GM19468 (cell line): ENCODE results near the gene C1QC.

ENCODE experiments used
- ATAC-seq: cut with Tn5 transposase; IDR thresholded peaks from one replicate; pipeline ENCODE4 v1.9.1; 2021; ENCODE audit warnings: mild to moderate bottlenecking, moderate library complexity, moderate number of reproducible peaks; ENCODE audit not compliant: unreplicated experiment; ENCODE audit errors: extremely low read depth

Gene C1QC

DNA sequence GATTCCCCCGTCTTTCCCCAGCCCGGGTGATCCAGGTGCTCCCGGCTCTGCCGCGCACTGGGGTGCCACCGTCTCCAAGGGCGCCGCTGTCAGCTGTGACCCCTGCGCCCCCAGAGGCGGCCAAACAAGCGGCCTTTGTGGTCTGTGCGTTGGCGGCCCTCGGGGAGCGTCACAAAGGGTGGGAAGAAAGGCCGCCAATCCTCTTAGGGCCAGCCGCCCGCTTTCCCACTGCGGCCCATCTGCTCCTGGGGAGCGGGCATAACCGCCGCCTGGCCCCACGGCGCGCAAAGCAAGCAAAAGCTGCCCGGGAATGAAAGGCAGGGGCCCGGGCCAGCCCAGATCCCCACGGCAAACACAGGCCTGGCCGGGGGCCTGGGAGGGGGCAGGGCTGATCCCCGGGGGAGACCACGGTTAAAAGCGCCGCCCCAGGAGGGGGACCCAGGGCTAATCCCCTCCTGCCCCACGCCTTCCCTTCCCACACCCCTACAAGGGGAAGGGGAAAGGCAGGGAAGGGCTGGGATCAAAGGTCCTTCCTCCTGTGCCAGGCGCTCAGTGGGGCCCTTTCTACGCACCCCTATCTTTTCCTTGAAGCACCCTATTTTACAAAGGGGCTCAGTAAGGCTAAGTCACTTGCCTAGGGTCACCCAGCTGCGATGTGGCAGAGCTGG, 33.6 kb downstream of the C1QC start:
- no peak for ATAC-seq

DNA sequence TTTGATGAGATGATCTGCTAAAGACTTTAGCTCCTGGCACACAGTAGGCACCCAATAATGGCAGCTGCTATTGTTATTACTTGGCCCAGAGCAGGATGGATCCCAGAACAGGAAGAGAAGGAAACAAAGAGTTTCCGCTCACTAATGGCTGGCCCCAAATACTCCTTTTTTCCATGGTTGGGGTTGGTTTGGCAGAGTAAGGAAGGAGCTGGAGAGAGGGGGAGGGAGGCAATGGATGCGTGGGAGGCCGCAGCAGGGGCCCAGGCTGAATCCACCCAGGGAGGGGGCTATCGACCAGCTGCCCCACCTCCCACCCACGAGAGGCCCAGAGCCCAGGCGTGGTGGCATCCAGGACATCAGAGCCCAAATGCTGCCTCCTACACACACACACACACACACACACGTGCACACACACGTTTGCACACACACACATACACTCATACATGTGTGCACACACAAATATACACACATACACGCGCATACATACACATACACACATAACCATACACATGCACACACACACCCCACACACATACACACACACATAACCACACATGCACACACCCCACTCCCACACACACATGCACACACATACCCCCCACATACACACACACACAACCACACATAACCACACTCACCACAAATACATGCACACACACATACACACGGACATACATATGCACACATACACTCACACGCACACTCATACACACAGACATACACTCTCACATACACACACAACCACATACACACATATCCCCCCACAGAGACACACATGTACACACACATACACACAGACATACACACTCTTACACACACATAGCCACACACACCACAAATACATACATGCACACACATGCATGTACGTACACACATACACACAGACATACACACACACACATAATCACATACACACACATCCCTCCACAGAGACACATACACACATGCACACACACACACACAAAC, 34.8 kb downstream of the C1QC start:
- no peak for ATAC-seq

DNA sequence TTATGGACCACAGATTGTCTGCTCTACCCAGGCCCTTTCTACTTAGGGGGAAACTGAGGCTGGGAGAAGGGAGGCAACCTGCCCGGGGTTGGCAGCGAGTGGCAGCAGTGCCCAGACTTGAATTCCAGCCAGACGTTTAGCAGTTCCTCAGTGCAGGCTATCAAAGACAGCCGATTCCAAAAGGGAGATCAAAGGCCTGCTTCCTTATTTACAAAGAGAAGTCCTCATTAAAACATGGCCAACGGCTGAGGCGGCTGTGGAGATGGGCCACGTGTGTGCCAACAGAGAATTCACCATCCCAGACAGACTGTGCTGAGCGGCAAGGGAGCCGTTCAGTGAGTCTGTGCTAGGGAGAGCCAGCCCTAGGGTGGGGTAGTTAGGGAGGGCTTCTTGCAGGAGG, 37.3 kb downstream of the C1QC start:
- ATAC-seq: no peak

DNA sequence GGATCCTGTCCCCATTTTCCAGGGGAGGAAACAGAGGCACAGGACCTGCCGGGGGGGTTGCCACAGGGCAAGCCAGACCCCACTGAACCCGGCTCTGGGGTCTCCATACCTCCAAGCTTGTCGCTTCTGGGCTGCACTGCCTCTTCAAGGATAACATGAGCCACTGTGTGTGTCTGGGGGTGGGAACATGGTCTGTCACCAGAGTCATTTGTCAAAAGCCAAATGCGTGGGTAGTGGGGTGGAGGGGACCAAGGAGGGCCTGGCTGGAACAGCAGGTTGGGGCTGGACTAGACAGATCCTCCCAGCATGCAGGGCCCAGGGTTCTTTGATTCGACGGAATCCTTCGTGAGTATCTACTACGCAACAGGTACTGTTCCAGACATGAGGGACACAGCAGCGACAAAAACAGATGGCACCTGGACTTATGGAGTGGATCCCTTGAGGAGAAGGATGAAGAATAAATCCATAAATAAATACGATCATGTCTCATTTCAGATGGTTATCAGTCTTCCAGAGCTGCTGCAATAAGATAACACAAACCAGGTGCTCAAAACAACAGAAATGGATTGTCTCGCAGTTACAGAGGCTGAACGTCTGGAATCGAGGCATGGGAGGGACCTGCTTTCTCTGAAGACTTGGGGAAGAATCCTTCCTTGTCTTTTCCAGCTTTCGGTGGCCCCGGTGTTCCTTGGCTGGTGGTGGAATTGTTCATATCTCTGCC, 38.3 kb downstream of the C1QC start:
- no peak for ATAC-seq

DNA sequence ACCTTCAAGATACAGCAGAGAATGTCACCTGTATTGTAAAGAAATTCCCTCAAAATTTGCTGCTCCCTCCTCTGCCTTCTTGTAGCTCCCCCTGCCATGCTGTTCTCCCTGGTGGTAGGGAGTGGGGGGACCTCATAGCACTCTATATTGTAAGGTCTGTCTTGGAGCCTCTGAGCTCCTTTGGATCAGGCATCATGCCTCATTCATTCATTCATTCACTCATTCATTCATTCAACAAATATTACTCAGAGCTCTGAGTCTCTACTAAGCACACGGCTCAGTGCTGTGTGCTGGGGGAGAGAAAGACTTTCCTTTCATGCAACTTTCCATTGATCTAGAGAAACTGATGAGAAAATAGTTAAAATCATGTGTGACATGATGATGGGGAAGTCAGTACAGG, 40.1 kb downstream of the C1QC start:
- no peak for ATAC-seq

DNA sequence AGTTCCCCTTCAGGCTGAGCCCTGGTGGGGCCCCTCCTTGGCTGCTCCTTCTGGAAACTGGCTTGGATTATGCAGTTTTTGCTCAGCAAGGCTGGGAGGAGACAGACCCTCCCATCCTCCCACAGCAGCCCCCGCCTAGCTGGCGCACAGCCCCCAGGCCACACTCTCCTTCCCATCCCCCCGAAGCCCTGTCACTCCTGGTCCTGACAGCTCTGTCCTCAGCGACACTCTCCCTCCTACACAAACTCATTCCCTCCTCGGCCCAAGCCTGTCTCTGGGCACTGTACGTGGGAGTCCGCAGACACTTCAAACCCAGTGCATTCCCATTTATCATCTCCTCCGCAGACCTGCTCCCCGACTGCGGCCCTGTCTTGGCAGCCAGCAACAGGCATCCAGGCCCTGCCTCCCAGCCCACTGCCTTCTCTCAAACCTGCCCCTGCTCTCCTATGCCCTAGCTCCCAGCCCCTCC, 42.2 kb downstream of the C1QC start:
- ATAC-seq: no peak

DNA sequence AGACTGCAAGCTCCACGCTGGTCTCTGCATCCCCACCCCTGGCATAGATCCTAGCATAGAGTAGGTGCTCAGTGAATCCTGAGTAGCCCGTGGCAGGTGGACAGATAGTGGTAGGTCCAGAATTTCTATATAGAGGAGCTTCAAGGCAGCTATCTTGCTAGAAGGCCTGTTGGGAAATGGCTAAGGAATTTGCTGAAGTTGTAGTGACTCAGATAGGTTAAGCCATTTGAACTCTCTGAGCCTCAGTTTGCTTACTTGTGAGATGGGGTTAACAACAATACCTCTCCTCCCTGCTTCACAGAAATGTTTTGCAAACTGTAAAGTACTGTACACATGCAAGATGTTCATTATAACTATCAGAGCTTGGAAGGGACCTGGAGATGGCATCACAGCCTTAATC, 43.8 kb downstream of the C1QC start:
- no peak for ATAC-seq

DNA sequence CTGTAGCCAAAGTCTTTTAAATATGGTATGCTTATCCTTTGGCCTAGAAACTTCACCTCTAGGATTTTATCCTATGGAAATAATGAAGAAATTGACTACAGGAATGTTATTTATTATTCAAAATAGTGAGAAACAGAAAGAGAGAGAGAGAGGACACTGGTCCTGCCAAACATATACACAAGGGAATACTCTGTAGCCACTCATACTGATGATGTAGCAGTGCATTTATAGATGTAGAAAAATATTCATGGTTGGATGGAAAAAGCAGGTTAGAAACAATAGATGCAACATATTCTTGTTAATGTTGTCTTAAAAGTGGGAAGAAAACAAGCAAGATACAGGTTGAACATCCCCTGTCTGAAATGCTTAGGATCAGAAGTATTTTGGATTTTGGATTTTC, 45.0 kb downstream of the C1QC start:
- ATAC-seq: no peak

DNA sequence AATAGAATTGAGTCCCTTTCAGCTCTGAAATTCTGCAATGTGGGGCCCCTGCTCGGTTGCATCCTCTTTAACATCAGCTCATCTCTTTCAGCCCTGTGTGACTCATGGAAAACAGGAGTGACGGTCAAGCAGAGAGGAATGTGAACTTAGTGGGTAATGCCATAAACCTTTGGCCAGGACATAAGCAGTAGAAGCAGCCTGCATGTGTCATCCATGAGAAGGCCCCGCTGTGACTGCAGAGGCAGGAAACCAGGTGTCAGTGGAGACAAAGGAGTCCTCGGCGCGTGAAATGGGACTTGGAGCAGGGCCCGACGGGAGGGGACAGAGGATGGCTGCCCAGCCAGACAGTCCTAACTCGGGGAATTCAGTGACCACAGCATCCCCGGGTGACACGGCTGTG, 46.1 kb downstream of the C1QC start:
- no peak for ATAC-seq

DNA sequence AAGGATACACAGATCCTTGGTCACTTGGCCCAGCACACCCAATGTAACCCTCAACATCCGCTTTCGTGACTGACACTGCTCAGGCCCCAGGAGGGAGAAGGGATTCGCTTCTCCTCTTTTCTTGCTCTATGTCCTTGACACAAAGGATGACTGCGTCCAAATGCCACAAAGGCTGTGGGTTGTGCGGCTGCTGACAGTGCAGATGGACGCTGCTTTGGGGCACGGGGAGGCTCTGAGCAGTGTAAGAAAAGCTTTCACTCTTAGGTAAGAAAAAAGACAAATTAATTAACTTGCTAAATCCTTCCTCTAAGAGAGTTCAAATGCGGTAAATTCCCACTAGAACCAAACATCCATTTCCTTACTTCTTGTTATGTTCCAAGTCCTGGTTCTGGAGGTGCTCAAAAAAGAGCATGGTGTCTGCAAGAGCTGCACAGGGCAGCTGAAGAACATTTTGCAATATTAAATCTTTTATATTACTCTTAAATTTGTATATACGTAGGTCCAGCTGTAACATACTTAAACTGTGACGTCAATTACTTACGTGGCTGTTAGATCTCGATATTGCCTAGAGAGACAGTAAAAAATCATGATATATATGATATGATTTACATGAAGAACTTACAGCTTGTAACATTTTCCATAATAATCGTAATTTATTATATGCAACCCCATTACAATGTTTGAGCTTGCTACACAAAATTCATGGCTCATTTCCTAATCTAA, 47.8 kb downstream of the C1QC start:
- no peak for ATAC-seq

DNA sequence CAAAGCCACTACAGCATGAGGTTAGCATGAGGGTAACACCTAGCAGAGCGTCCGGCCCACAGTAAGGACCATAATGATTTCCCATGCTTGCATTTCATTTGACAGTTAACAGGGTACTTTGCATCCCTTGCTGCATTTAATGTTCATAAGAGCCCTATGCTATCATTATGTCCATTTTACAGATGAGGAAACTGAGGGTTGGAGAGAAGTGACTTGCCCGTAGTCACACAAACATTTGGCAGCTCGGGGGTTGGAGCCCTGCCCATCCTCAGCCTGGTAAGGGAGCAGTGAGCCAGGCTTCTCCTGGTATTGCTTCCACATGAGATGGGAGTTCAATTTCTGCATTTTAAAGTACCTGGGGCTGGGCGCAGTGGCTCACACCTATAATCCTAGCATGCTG, 50.7 kb downstream of the C1QC start:
- ATAC-seq: no peak

DNA sequence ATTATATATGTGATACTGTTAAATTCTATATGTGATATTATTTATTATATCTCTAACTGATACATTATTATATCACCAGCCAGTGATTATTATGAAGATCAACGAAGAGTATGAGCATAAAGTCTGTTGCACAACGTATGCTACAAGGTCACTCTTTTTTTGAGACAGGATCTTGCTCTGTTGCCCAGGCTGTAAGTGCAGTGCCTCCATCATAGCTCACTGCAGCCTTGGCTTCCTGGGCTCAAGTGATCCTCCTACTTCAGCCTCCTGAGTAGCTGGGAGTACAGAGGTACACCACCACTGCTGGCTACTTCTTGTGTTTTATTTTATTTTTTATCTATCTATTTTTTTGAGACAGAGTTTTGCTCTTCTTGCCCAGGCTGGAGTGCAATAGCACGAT, 53.2 kb downstream of the C1QC start:
- ATAC-seq: no peak
